Ureter (tissue), 1 donor: Measurements from ENCODE around the gene FAM114A2. TPM values are rescaled to one million over a fixed set of nuclear protein-coding genes. Genes with fewer than 3 reads are reported as not detected.
"Not testable (repeated sequence)": the region's sequence is repeated elsewhere in the genome, so short reads cannot be mapped to it uniquely, and the experiment has no call there.

Experiments
- DNase-seq: peaks from one replicate; pipeline ENCODE4 v3.0.0-alpha.2; 2020; ENCODE audit warnings: low spot score
- total RNA-seq: library from RNA; stranded (reverse); gene quantifications from one replicate; pipeline ENCODE4 v1.2.4, GENCODE V29; 2023
- donor health status: DM: yes; HTN: yes; CAD: no.

The FAM114A2 gene
- total RNA-seq, 1 donor from 2014 or later = 40.8 TPM

DNA sequence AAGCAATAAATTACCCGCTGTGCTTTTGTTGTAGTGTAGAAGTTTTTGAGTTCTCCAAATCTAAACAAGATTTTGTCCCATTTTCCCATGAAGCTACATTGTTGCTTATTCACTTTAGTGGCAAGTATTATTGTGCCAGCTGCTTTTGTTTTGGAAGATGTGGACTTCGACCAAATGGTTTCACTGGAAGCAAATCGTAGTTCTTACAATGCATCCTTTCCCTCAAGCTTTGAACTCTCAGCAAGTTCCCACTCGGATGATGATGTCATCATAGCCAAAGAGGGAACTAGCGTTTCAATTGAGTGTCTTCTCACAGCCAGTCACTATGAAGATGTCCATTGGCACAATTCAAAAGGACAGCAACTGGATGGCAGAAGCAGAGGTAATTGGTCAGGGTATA, 10.9 kb upstream of the FAM114A2 start:
- DNase-seq = no peak

DNA sequence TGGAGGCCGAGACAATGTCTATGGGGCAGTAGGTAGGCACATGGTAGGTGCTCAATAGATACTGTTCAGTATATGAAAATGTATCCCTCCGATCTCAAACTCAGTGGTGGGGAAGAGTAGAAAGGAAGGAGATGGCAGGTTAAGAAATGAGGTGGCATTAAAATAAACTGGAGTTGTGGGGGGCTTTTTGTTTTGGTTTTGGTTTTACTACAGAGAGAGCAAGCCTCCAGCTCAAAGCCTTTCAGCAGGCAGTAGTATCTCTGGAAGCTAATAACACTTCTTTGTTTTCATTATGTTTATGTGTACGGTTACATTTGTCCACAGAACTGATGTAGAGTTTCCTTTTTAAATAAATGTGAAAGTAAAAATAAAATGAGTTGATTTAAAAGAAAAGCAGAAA, 8.6 kb upstream of the FAM114A2 start:
- DNase-seq = no peak

DNA sequence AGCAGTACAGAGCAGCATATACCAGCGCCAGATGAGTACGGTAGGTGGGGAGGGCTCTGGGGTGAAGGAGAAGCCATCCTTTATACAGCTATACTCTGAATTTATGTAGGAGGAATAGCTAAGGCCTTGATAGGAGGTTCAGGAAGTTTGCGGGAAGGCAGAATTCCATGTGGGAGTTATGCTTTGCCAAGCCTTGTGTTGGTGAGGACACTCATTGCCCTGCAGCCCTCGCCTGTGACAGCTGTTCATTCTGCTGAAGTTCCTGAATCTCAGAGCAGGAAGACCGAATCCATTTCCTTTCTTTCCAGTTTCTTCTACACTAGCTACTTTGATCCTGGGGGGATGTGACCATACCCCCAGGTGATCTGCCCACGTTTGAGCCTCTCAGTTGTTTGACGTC, 7.8 kb upstream of the FAM114A2 start:
- no peak for DNase-seq

DNA sequence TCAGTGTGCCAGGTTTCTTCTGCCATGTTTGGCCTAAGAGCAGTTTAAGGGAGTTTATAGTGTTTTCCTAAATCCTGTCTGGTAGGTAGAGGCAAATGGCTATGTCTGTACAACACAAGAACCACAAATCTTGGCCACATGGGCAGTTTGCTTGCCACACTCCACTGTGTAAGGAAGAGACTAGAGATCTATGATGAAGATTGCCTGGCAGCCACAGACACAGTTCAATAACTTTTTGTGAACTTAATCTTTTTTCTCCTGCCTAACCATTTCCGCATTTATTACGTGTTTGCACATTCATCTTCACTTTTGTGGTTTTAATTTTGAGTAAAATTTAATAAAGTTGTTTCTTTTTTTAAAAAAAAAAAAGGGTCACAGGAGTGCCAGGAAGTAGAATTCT, 5.9 kb upstream of the FAM114A2 start:
- DNase-seq = no peak

DNA sequence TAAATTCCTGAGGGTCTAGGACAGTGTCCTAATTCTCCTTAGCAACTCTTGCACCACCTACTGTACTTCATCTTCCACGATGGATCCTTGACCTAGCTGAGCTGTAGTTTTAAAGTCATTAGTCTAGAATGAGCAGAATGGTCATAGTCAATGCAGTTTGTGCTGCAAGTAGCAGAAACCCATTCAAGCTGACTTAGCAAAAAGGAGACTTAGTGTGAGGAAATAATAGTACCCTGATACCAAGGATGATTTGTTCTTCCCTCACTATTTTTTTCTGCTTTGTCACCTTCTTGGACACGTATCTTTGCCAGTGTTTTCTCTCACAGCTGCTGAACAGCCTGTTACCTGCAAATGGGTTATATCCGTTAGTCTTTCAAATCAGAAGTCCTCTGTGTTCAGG, 5.4 kb upstream of the FAM114A2 start:
- DNase-seq = no peak

DNA sequence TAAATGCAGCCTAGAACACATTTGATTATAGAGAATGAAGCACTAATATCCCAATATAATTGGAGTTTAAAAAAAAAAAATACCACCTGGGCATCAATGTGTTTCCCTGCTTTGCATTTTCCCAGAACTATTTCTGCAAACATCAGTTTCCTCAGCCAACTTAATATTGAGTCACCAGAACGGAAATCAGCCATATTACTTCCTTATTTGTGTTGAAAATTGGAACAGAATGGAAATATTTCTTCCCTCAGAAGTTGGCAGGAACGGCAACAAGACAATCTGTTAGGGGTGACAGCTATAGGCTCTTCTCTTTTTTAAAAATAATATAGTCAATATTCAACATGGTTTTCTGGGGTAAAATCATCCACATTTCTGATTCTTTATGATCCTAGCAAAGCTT, 4.1 kb upstream of the FAM114A2 start:
- DNase-seq = no peak

DNA sequence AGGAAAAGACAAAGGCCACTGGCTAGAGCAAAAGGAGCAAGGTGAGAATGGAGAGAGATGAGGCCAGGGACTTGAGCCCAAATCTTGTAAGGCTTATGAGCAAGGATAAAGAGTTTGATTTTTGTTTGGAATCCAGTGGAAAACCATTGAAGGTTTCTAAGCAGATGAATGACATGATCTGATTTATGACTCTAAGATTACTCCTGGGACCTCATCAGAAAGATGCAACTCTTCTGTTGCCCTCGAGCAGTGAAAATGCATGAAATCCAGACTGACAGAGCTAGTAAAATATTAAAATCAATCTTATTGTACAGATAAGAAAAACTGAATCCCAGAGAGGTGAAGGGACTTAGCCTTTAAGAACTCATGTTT, 734 bp upstream of the FAM114A2 start:
- no peak for DNase-seq

DNA sequence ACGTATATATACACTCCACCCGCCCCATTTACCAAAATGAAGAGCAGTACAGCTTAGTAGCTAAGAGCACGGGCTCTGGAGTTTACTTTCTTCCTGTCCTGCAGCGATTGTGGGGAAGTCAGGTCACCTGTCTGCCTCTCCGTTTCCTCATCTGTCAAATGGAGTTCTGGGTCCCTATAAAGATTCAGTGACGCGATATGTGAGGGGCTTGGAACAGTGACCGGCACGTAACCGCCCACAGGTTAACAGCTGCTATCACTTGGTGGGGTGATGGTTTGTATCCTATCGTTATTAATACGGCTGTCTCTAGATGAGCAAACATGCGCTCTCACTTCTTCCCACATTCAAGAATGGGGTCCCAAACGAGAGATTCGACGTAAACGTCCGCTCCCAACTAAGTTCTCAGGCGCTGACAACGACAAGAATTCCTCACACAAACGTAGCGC, 426 bp downstream of the FAM114A2 start:
- DNase-seq = no peak

DNA sequence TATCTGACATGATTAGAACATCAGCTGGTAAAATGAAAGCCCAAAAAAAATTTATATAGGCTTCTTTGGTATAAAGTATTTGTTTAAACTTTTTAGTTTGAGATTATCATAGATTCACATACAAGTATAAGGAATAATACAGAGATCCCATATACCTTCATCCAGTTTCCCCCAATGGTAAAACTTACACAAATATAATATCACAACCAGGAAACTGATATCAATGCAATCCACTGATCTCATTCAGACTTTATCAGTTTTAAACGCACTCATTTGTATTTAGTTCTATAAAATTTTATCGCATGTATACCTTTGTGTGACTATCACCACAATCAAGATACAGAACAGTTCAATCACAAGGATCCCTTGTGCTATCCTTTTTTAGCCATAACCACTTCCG, 3.8 kb downstream of the FAM114A2 start:
- no peak for DNase-seq

GRCh38 chr5:154031937-154032489, 6.7 kb downstream of the FAM114A2 start:
- no peak for DNase-seq

GRCh38 chr5:154025951-154026350, 12.8 kb downstream of the FAM114A2 start:
- no peak for DNase-seq

GRCh38 chr5:154018919-154019318, 19.8 kb downstream of the FAM114A2 start:
- DNase-seq = not testable (repeated sequence)

- no peak for DNase-seq
These were observed 23.5 kb downstream of the FAM114A2 start for GRCh38 chr5:154015071-154015693.

GRCh38 chr5:154010660-154011059, 28.1 kb downstream of the FAM114A2 start:
- DNase-seq = no peak

GRCh38 chr5:154005648-154006047, 33.1 kb downstream of the FAM114A2 start:
- DNase-seq = no peak

DNA sequence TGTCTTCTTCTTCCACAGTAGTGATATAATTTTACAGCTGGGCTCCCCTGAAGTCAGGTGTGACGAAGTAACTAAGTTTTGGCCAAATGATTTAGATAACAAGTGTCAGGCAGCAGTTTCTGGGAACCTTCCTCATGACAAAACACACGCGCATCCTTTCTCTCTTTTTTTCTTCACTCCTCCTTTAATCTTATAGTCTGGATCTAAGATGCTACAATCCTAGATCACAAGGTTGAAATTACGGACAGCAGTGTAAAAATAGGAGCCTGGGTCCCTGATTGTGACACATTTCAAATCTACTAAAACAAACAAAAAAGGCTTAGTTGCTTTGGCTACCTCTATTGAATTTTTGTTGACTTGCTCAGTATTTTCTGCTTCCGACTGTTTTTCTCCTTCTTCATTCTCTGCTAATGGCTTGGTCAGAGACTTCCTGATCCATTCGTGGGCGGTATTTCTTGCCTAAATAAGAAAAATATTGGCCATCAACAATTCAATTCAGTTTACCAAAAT, 36.1 kb downstream of the FAM114A2 start:
- DNase-seq = no peak

DNA sequence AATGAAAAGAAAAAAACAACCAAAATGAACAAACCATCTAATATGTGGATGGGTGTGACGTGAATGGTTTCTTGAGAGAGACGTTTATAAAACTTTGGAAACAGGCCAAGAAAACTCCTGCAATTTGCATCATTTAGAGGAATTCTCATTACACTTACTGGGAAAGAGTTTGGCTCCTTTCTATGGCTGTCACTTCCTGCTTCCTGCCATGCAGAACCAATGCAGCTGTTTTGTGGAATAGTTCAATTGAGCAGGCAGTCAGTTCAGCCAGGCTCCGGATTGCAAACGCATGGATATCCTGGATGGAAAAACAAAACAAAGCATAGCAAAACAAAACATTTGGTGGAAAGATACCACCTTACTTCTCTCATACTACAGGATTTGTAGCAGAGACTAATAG, 36.6 kb downstream of the FAM114A2 start:
- DNase-seq = no peak

DNA sequence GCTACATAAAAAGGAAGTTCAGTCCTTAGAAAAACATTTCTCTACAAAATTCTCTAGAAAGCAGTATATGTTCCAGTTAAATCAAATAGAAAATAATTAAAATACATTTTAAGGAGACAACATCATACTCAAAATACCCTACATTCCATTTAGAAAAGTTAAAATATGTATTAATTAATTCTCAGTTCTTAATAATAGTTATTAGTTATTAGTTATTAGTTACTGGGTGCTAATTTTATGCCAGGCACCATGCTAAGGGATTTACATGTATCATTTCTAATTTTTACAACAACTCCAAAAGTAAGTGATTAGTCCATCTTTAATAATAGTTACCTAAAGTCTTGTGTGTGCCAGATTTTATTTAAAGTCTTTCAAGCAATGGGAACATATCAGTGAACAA, 38.0 kb downstream of the FAM114A2 start:
- DNase-seq = no peak

DNA sequence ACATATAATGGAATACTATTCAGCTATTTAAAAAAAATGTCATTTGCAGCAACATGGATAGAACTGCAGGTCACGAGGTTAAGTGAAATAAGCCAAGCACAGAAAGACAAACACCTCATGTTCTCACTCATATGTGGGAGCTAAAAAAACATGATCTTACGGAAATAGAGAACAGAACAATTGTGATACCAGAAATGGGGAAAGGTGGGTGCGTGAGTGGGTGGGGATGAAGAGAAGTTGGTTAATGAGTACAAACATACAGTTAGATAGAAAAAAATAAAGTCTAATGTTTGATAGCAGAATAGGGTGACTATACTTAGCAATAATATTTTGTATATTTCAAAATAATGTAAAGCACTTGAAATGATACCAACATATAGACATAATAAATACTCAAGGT, 38.7 kb downstream of the FAM114A2 start:
- no peak for DNase-seq

- DNase-seq = no peak
These were observed 39.9 kb downstream of the FAM114A2 start for GRCh38 chr5:153998768-153999167.

- no peak for DNase-seq
These were observed 40.7 kb downstream of the FAM114A2 start for GRCh38 chr5:153998010-153998409.

DNA sequence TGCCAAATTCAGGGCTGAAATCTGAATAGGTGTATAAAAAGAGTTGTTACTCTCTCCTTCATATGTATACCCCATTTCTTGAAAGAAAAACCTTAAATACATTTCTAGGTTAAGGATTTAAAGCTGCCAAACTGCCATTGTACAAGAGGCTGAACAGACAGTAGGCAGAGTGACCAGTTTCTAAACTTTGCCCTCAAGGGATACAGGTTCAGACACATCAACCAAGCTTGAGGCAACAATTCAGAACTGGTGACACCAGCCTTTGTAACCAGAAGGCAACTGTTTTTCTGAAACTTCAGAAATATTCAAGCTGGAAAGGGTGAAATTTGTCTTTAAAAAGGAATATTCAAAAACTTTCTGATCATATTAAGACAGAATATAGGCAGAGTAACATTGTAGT, 47.5 kb downstream of the FAM114A2 start:
- no peak for DNase-seq

DNA sequence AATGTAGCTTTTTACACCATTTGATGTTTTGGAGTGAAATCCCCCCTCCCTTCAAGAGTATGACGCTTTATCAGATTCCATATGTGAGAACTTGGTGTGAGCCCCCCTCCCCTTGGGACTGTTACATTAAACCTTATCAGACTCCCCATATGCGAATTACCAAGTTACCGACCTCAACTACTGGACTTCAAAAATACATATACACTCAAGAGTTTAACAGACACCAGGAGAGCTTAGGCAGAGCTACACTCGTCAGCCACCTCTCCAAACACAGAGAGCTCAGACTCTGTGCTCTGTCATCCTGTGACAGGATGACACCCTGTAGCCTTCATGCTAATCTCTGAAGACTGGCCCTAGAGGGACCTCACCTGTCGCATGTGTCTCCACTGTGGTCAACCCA, 50.2 kb downstream of the FAM114A2 start:
- no peak for DNase-seq

GRCh38 chr5:153987301-153987700, 51.4 kb downstream of the FAM114A2 start:
- DNase-seq = peak; percentile 45
